Astrocyte of the spinal cord (primary cell): ENCODE results near the gene SAP30.

ENCODE experiments used
- DNase-seq: peaks from one replicate; pipeline ENCODE4 v3.0.0; 2011; ENCODE audit warnings: low read depth, low spot score
- H3K4me3 ChIP-seq: 2 replicates; pipeline ENCODE4 v1.5.1; 2011; ENCODE audit warnings: low read depth, mild to moderate bottlenecking, low read length, moderate library complexity
- in situ Hi-C: cut with HindIII; loops from 2 replicates; pipeline ENCODE4 v1.10.0; 2017; ENCODE audit warnings: low sequenced_read_pairs
- TF ChIP-seq, protein P1 (sequence below): IDR thresholded peaks from 2 replicates; pipeline ENCODE4 v1.5.1; 2012; ENCODE audit warnings: low read depth, mild to moderate bottlenecking, low read length, inconsistent platforms

Gene SAP30

GRCh38 chr4:173365359-173365996 is 5.3 kb upstream of the SAP30 start:
- TF ChIP-seq, protein P1, sequence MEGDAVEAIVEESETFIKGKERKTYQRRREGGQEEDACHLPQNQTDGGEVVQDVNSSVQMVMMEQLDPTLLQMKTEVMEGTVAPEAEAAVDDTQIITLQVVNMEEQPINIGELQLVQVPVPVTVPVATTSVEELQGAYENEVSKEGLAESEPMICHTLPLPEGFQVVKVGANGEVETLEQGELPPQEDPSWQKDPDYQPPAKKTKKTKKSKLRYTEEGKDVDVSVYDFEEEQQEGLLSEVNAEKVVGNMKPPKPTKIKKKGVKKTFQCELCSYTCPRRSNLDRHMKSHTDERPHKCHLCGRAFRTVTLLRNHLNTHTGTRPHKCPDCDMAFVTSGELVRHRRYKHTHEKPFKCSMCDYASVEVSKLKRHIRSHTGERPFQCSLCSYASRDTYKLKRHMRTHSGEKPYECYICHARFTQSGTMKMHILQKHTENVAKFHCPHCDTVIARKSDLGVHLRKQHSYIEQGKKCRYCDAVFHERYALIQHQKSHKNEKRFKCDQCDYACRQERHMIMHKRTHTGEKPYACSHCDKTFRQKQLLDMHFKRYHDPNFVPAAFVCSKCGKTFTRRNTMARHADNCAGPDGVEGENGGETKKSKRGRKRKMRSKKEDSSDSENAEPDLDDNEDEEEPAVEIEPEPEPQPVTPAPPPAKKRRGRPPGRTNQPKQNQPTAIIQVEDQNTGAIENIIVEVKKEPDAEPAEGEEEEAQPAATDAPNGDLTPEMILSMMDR, result no peak
- in situ Hi-C loops, result no loop called here
- DNase-seq, result no peak
- no peak overlapping the region for H3K4me3 ChIP-seq

DNA sequence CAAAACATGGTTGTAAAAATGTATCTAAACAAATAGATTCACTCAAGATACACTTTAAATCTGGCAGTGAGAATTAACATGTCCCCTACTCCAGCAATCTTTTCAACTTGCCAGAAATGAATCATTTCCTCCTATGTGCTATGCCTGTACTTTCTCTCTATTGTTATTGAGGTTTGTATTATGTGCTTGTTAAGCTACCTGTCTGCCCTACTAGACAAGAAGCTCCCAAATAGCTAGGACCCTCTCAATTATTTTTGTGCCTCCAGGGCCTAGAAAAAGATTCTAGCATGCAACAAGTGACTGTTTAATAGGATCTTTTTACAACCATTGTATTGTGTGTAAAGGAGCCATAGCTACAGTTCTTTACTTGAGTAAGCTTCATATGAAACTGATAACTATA is 3.5 kb upstream of the SAP30 start:
- in situ Hi-C loops, result no loop called here
- DNase-seq, result peak; percentile 18
- no peak overlapping the region for H3K4me3 ChIP-seq
- TF ChIP-seq, protein P1, result no peak

DNA sequence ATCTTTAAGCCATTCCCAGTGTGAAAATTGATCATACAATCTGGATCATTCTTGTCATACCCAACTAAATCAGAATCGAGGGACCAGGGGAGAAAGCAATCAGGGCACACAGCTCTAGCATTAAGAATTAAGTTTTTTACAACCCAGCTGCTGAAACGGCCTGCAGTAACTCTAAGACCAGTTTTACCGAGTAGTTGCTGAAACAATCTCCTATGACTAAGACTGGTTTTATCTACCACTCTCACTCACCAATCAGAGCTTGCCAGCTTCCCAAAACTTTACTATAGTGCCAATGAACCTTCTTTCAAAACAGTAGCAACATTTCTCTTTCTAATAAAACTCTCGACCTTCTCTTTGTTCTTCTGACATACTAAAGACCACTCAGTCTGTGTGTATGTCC is 2.8 kb upstream of the SAP30 start:
- H3K4me3 ChIP-seq, result no peak overlapping the region
- peak; percentile 11 for DNase-seq
- TF ChIP-seq, protein P1, result no peak
- in situ Hi-C loops, result no loop called here

DNA sequence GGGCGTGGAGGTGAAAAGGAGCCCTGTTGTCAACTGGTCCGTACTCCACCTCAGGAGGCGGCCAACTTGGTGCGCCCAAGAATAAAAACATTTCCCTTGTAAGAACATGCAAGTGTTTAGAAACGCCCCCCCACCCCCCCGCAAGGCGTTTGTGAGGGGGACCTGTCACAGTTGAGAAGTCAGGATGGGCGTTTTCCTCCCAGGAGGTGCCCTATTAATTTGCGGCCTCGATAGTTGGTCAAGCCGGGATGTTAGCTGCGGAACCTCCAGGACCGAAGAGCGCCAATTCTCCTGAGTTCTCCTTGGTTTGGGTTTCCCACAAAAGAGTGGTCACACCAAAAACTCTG is 651 bp upstream of the SAP30 start:
- peak overlapping the region; percentile 85 for H3K4me3 ChIP-seq
- TF ChIP-seq, protein P1, result no peak
- DNase-seq, result no peak
- in situ Hi-C loops, result no loop called here

DNA sequence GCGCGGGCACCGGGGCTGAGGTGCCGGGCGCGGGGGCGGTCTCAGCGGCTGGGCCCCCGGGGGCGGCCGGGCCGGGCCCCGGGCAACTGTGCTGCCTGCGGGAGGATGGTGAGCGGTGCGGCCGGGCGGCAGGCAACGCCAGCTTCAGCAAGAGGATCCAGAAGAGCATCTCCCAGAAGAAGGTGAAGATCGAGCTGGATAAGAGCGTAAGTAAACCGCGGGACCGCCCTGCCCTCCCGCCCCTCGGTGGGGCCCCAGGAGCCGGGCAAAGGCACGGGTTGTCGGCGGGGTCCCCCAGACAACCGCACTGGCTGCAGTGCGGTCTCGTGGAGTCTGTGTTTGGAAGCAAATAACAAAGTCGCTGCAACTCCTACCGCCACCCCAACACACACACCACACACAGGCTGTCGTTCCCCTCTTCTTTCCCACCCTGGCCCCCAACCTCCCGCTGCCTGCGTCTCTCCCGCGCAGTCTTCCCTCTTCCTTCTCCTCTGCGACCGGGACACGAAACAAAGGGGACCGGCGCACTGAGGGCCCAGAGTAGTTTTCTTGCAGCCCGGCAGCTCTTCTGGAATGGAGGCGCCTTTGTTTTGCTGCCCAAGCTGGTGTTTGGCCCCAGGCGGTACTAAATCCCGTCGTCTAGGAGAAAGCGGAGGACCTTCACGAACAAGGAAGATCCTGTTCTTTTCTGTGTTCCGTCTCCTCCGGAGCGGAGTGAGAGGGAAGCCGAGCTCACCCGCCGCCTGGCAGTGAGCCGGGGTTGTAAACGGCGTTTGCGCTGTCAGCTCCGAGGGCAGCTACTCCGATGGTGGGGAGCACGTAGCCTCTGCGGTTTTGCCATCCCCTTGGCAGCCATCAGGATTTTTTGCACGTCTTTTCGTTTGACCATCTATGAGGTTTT is 788 bp downstream of the SAP30 start:
- in situ Hi-C loops, result no loop called here
- TF ChIP-seq, protein P1, result no peak
- peak overlapping the region; percentile 85 for H3K4me3 ChIP-seq
- DNase-seq, result peak; percentile 81

GRCh38 chr4:173374588-173374987 is 3.8 kb downstream of the SAP30 start:
- H3K4me3 ChIP-seq, result no peak overlapping the region
- DNase-seq, result no peak
- TF ChIP-seq, protein P1, result no peak
- in situ Hi-C loops, result no loop called here
